GM12874 (cell line): ENCODE measurements around the gene GFRA4.

Source experiments
- TF ChIP-seq, protein P1 (sequence below): IDR thresholded peaks from 2 replicates; pipeline ENCODE4 v1.5.1; 2011; ENCODE audit warnings: low read depth, mild to moderate bottlenecking, control low read depth, low read length, moderate library complexity; ENCODE audit not compliant: insufficient read depth

Gene GFRA4

DNA sequence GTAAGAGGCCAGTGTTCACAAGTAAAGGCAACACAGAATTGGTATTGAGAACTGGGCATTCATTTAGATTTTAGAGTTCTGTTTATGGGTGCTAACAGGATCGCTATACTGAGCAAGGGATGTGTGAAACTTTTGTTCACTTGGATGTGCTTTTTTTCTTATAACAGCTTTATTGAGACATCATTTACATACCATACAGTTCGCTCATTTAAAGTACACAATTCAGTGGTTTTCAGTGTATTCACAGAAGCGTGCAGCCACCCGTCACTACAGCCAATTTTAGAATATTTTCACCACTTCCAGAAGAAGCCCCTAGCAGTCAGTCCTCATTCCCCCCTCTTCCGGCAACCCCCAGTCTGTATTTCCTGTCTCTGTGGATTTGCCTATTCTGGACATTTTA is 48.7 kb downstream of the GFRA4 start:
- TF ChIP-seq, protein P1, sequence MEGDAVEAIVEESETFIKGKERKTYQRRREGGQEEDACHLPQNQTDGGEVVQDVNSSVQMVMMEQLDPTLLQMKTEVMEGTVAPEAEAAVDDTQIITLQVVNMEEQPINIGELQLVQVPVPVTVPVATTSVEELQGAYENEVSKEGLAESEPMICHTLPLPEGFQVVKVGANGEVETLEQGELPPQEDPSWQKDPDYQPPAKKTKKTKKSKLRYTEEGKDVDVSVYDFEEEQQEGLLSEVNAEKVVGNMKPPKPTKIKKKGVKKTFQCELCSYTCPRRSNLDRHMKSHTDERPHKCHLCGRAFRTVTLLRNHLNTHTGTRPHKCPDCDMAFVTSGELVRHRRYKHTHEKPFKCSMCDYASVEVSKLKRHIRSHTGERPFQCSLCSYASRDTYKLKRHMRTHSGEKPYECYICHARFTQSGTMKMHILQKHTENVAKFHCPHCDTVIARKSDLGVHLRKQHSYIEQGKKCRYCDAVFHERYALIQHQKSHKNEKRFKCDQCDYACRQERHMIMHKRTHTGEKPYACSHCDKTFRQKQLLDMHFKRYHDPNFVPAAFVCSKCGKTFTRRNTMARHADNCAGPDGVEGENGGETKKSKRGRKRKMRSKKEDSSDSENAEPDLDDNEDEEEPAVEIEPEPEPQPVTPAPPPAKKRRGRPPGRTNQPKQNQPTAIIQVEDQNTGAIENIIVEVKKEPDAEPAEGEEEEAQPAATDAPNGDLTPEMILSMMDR, result no peak

DNA sequence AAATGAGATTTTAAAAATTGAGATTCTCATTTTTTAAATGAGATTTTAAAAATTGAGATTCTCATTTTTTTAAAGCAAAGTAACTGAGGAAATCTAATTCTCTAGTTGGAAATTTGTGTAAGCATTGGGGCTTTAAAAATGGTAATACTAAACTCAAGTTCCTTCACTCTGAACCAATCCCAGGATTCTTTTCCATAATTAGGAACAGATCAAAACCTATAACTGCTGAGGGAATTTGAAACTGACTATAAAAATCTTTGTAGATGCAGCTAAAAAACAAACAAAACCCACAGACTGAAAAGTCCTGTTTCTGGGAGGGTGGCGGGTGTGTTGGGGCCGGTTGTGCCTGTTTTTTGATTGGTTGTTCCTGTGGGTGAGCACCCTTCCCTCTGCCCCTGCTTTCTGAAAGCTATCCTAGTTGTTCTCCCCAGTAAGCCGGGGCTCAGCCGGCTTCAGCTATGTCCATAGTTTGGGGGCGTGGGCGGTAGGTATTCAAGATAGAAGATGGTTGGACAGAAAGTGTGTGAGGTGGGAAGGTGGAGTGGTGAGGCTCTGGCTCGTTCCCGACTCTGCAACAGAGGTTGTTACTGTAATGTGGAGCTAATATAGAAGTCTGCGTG is 49.3 kb downstream of the GFRA4 start:
- TF ChIP-seq, protein P1, result no peak

DNA sequence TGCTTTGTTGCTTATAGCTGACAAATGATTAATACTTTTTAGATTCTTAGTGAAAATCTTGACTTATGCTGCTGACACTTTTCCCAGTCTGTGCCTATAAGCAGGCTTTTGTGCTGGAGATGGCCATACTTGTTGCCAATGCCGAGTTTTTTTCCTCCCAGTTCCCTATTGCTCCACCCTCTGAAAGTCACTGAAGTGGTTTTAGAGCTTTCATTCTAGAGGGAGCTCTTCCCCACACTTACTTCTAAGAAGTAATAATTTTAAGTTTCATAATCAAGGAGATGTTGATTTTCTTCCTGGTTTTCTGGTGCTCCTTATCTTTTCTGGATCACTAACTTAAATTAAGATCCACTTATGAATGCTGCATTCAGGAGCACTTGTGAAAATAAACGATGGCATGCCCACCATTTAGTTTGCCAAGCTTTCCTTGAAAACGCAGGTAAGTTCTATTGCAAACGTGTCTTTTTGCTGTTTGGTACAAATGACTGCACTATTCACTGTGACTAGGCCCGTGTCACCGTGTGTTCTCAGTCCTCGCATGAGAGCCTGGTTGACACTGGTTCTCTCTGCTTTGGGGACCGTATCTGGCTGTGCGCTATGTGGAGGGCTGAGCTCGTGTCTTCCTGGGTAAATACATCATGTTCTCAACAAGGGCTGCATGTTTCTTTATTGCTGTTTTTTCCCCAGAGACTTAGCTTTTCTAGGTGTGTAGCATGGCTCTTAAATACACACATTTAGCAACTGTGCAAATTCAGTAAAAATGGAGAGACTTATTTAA is 50.2 kb downstream of the GFRA4 start:
- TF ChIP-seq, protein P1, result no peak

DNA sequence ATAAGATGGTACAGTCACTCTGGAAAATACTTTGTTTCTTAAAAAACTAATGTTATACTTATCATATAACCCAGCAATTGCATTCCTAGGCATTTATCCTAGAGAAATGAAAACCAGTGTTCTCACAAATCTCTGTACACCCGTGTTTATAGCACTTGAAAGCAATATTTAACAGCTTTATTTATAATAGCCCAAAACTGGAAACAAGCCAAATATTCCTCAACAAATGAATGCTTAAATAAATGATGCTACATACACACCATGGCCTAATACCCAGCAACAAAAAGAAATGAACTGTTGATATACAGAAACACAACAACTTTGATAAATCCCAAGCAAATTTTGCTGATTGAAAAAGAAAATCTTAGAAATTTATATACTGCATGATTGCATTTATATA is 51.3 kb downstream of the GFRA4 start:
- TF ChIP-seq, protein P1, result no peak
